Loucy (cell line): Measurements from ENCODE around the gene DLG1.

Source experiments
- H2AFZ ChIP-seq: fragments of 200-600 bp; sonication (generic); 2 replicates; pipeline ENCODE4 v1.6.0; 2016; ENCODE audit warnings: antibody characterized with exemption, mild to moderate bottlenecking, low read length, moderate library complexity
- H3F3A ChIP-seq: fragments of 200-600 bp; 2 replicates; pipeline ENCODE4 v1.6.0; 2016; ENCODE audit warnings: antibody characterized with exemption, low read depth, mild to moderate bottlenecking
- H3K27me3 ChIP-seq: fragments of 200-600 bp; sonication (generic); 2 replicates; pipeline ENCODE4 v1.6.1; 2014; ENCODE audit warnings: low read length, mild to moderate bottlenecking; ENCODE audit not compliant: insufficient read depth, poor library complexity, severe bottlenecking
- H3K36me3 ChIP-seq: fragments of 200-600 bp; sonication (generic); 2 replicates; pipeline ENCODE4 v1.6.1; 2016; ENCODE audit warnings: low read length; ENCODE audit not compliant: insufficient read depth
- H3K4me1 ChIP-seq: fragments of 200-600 bp; sonication (generic); 2 replicates; pipeline ENCODE4 v1.5.1; 2014; ENCODE audit warnings: low read length, mild to moderate bottlenecking; ENCODE audit not compliant: insufficient read depth, poor library complexity, severe bottlenecking
- H3K4me2 ChIP-seq: fragments of 200-600 bp; sonication (generic); 2 replicates; pipeline ENCODE4 v1.6.0; 2014; ENCODE audit warnings: antibody characterized with exemption, low read length, low read depth, mild to moderate bottlenecking; ENCODE audit not compliant: poor library complexity, severe bottlenecking
- H3K4me3 ChIP-seq: fragments of 200-600 bp; sonication (generic); 2 replicates; pipeline ENCODE4 v1.5.1; 2014; ENCODE audit warnings: low read length, mild to moderate bottlenecking, mixed read lengths; ENCODE audit not compliant: poor library complexity, severe bottlenecking
- H3K79me2 ChIP-seq: fragments of 200-600 bp; sonication (generic); 2 replicates; pipeline ENCODE4 v1.6.1; 2014; ENCODE audit warnings: low read length; ENCODE audit not compliant: insufficient read depth
- H3K9ac ChIP-seq: fragments of 200-600 bp; sonication (generic); 2 replicates; pipeline ENCODE4 v1.6.0; 2014; ENCODE audit warnings: mild to moderate bottlenecking, low read depth, low read length, moderate library complexity; ENCODE audit not compliant: poor library complexity, severe bottlenecking
- H3K9me2 ChIP-seq: fragments of 200-600 bp; sonication (generic); replicated peaks from 2 replicates; pipeline ENCODE4 v1.6.1; 2016; ENCODE audit warnings: low read depth, low read length, mixed read lengths
- H3K9me3 ChIP-seq: fragments of 200-600 bp; sonication (generic); 2 replicates; pipeline ENCODE4 v1.6.1; 2014; ENCODE audit warnings: mild to moderate bottlenecking, antibody characterized with exemption, low read length, low read depth; ENCODE audit not compliant: insufficient read depth
- H4K20me1 ChIP-seq: fragments of 200-600 bp; sonication (generic); 2 replicates; pipeline ENCODE4 v1.6.0; 2014; ENCODE audit warnings: antibody characterized with exemption, low read length, mild to moderate bottlenecking; ENCODE audit not compliant: insufficient read depth, poor library complexity, severe bottlenecking
- EZH2phosphoT487 ChIP-seq: fragments of 200-600 bp; IDR thresholded peaks from 2 replicates; pipeline ENCODE4 v1.6.1; 2018; ENCODE audit warnings: antibody characterized with exemption, mild to moderate bottlenecking, moderate library complexity, borderline replicate concordance
- TF ChIP-seq, protein P1 (sequence below): fragments of 200-600 bp; sonication (generic); conservative IDR thresholded peaks from 2 replicates; pipeline ENCODE4 v1.5.1; 2014; ENCODE audit warnings: mild to moderate bottlenecking, antibody characterized with exemption, low read length

DLG1 gene

DNA sequence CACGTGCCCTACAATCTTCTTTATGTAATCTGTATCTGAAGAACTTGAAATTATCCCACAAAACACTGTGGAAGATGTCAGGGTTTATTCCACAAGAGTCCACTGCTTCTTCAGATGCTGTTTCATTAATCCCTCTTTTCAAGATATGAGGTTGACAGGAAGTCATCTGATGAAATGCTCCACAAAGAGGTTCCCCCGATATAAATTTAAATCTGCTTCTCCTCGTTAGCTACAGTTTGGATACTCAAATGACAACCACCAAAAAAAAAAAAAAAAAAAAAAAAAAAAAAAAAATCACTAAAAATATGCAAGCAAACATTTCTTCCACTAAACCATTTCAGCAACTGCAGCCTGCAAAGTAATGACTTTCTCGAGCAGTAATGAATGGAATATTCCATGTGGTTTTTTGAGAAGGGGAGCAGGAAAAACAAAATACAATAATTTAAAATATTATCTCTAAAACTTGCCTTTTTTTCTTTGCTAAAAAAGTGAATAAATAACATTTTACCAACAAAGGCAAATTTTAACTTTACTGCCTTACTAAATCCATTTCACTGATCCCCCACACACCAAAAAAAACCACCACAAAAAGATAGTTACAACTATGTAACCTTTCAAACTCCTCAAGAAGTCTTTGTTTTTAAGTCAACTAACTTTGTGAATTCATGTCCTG lies 37.8 kb downstream of the DLG1 start:
- peaks cover 62% of the 10 kb centered on the region for H4K20me1 ChIP-seq

GRCh38 chr3:197259096-197259495 lies 39.3 kb downstream of the DLG1 start:
- peaks cover 61% of the 10 kb centered on the region for H4K20me1 ChIP-seq
- peaks cover 22% of the 10 kb centered on the region for H3K4me1 ChIP-seq
- no peak overlapping the region for H3K4me2 ChIP-seq
- no peak overlapping the region for H3K9ac ChIP-seq
- H3K4me3 ChIP-seq, result no peak overlapping the region
- TF ChIP-seq, protein P1, sequence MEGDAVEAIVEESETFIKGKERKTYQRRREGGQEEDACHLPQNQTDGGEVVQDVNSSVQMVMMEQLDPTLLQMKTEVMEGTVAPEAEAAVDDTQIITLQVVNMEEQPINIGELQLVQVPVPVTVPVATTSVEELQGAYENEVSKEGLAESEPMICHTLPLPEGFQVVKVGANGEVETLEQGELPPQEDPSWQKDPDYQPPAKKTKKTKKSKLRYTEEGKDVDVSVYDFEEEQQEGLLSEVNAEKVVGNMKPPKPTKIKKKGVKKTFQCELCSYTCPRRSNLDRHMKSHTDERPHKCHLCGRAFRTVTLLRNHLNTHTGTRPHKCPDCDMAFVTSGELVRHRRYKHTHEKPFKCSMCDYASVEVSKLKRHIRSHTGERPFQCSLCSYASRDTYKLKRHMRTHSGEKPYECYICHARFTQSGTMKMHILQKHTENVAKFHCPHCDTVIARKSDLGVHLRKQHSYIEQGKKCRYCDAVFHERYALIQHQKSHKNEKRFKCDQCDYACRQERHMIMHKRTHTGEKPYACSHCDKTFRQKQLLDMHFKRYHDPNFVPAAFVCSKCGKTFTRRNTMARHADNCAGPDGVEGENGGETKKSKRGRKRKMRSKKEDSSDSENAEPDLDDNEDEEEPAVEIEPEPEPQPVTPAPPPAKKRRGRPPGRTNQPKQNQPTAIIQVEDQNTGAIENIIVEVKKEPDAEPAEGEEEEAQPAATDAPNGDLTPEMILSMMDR, result no peak
- TF ChIP-seq EZH2phosphoT487, result no peak
- H3K9me3 ChIP-seq, result no peaks in the 10 kb centered on the region
- H3K36me3 ChIP-seq, result peaks cover 9% of the 10 kb centered on the region; the same call in 1 of the 2 replicates
- no peak overlapping the region for H2AFZ ChIP-seq
- H3K9me2 ChIP-seq, result no peaks in the 10 kb centered on the region
- H3F3A ChIP-seq, result peaks cover 5% of the 10 kb centered on the region; the same call in 1 of the 2 replicates
- no peaks in the 10 kb centered on the region for H3K27me3 ChIP-seq
- peaks cover 90% of the 10 kb centered on the region for H3K79me2 ChIP-seq

More for the DNA sequence above, 37.8 kb downstream of the DLG1 start:
- no peak overlapping the region for H3K4me2 ChIP-seq
- peaks cover 18% of the 10 kb centered on the region for H3K4me1 ChIP-seq
- H3K9me2 ChIP-seq, result no peaks in the 10 kb centered on the region
- no peak overlapping the region for H3K4me3 ChIP-seq
- H2AFZ ChIP-seq, result no peak overlapping the region
- no peak overlapping the region for H3K9ac ChIP-seq
- H3K36me3 ChIP-seq, result peaks cover 10% of the 10 kb centered on the region; the same call in 1 of the 2 replicates
- peaks cover 5% of the 10 kb centered on the region; the same call in 1 of the 2 replicates for H3F3A ChIP-seq
- TF ChIP-seq, protein P1, result no peak
- no peak for TF ChIP-seq EZH2phosphoT487
- H3K79me2 ChIP-seq, result peaks cover 91% of the 10 kb centered on the region
- no peaks in the 10 kb centered on the region for H3K9me3 ChIP-seq
- no peaks in the 10 kb centered on the region for H3K27me3 ChIP-seq

- H3K4me1 ChIP-seq, result peaks cover 23% of the 10 kb centered on the region
- peaks cover 92% of the 10 kb centered on the region for H3K79me2 ChIP-seq
- no peak overlapping the region for H2AFZ ChIP-seq
- peaks cover 67% of the 10 kb centered on the region for H4K20me1 ChIP-seq
- H3F3A ChIP-seq, result peaks cover 5% of the 10 kb centered on the region; the same call in 1 of the 2 replicates
- no peak overlapping the region for H3K4me2 ChIP-seq
- no peaks in the 10 kb centered on the region for H3K9me2 ChIP-seq
- no peaks in the 10 kb centered on the region for H3K9me3 ChIP-seq
- H3K9ac ChIP-seq, result no peak overlapping the region
- TF ChIP-seq, protein P1, result no peak
- TF ChIP-seq EZH2phosphoT487, result no peak
- no peak overlapping the region for H3K4me3 ChIP-seq
- no peaks in the 10 kb centered on the region for H3K27me3 ChIP-seq
- H3K36me3 ChIP-seq, result peaks cover under 1% of the 10 kb centered on the region; the same call in 1 of the 2 replicates
These were observed 40.1 kb downstream of the DLG1 start for GRCh38 chr3:197258168-197258755.
